ENCODE measurements around the gene OR13A1. TPM values are rescaled to one million over a fixed set of nuclear protein-coding genes. Genes with fewer than 3 reads are reported as not detected.

OR13A1 gene
- total RNA-seq, 1 donor, result not detected

- DNase-seq (ENCODE audit: low read depth), result no peak
- no peak for TF ChIP-seq CTCF (IDR thresholded peaks at IDR 0.05; ENCODE audit: insufficient read depth, low read depth, low read length)
Observed at GRCh38 chr10:45256246-45256645, 59.2 kb downstream of the OR13A1 start.

DNA sequence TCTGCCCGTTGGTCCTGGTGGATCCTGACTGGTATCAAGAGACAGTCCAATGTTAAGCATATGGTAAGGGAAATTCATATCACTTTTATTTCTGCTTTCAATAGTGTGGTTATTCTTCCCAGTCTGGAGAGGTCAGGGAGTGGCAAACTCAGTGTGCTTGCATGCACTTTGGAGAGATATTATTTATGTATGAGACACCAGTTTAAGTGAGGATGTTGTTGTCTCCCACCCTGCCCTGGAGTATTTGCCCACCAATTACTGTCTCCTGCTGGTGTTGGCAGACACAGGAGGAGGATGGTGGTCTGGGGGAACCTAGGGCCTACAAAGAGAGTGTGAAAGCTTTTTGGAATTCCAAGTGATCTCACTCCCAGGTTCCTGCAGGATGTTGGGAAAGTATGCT lies 59.7 kb downstream of the OR13A1 start:
- DNase-seq (ENCODE audit: low read depth), result no peak
- no peak for TF ChIP-seq CTCF (IDR thresholded peaks at IDR 0.05; ENCODE audit: insufficient read depth, low read depth, low read length)

More at GRCh38 chr10:45256246-45256645, 59.2 kb downstream of the OR13A1 start:
- H3K4me3 ChIP-seq (ENCODE audit: low read depth, low read length), result no peak overlapping the region

GRCh38 chr10:45254892-45255291 lies 60.5 kb downstream of the OR13A1 start:
- H3K4me3 ChIP-seq (ENCODE audit: low read depth, low read length), result no peak overlapping the region
- no peak for DNase-seq (ENCODE audit: low read depth)

More for the DNA sequence above, 59.7 kb downstream of the OR13A1 start:
- no peak overlapping the region for H3K4me3 ChIP-seq (ENCODE audit: low read depth, low read length)

GRCh38 chr10:45253183-45253914 lies 62.1 kb downstream of the OR13A1 start:
- no peak for TF ChIP-seq CTCF (IDR thresholded peaks at IDR 0.05; ENCODE audit: insufficient read depth, low read depth, low read length)
- no peak overlapping the region for H3K4me3 ChIP-seq (ENCODE audit: low read depth, low read length)
- no peak for DNase-seq (ENCODE audit: low read depth)

More at GRCh38 chr10:45254892-45255291, 60.5 kb downstream of the OR13A1 start:
- no peak for TF ChIP-seq CTCF (IDR thresholded peaks at IDR 0.05; ENCODE audit: insufficient read depth, low read depth, low read length)

Other genes starting within 250 kb of the OR13A1 start
- not detected in 2 replicates for gene ALOX5, start 58.6 kb upstream of the OR13A1 start, total RNA-seq